ENCODE measurements around the gene CIC.

DNA sequence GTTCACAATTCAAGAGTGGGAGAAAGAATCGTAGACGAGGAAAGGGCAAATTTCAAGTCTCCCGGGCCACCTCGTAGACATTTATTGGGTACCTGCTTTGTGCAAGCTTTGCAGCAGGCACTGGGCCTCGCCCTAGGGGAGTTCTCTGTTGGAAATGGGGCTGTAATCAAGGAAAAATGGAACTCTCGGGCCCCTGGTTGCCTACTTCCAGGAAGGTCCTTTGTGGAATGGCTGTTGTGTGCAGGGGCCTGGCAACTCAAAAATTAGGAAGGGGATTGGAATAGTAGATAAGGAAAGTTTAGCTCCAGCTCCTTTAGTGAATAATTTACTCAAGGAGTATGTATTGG lies 48.3 kb upstream of the CIC start:
- TF ChIP-seq, protein P1, sequence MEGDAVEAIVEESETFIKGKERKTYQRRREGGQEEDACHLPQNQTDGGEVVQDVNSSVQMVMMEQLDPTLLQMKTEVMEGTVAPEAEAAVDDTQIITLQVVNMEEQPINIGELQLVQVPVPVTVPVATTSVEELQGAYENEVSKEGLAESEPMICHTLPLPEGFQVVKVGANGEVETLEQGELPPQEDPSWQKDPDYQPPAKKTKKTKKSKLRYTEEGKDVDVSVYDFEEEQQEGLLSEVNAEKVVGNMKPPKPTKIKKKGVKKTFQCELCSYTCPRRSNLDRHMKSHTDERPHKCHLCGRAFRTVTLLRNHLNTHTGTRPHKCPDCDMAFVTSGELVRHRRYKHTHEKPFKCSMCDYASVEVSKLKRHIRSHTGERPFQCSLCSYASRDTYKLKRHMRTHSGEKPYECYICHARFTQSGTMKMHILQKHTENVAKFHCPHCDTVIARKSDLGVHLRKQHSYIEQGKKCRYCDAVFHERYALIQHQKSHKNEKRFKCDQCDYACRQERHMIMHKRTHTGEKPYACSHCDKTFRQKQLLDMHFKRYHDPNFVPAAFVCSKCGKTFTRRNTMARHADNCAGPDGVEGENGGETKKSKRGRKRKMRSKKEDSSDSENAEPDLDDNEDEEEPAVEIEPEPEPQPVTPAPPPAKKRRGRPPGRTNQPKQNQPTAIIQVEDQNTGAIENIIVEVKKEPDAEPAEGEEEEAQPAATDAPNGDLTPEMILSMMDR (IDR thresholded peaks at IDR 0.05): no peak
- TF ChIP-seq POLR2A (IDR thresholded peaks at IDR 0.05): no peak
